SK-N-DZ (cell line): ENCODE measurements around the gene PPP1R2.

Experiments
- DNase-seq: peaks from one replicate; pipeline ENCODE4 v3.0.0-alpha.2; 2015; ENCODE audit warnings: low spot score

PPP1R2 gene

GRCh38 chr3:195566797-195567196, 23.7 kb upstream of the PPP1R2 start:
- no peak for DNase-seq

DNA sequence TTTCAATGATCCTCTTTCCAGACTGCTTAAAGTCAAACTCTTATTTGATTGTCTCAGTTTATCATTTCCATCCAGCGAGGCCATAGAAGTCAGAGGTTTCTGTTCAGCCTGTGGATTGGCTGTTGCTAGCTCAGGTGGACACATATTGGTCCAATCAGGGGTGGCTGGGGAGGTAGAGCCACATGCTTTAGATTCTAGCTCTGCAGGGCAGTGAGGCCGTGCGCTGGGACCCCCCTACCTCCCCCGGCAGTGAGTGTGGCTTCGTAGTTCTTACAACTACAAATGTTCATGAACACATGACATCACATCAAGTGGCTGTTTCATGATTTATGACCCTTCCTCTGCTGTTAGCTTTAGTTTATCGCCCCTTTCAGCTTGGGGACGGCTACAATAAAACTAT, 22.6 kb upstream of the PPP1R2 start:
- DNase-seq = peak; percentile 65

DNA sequence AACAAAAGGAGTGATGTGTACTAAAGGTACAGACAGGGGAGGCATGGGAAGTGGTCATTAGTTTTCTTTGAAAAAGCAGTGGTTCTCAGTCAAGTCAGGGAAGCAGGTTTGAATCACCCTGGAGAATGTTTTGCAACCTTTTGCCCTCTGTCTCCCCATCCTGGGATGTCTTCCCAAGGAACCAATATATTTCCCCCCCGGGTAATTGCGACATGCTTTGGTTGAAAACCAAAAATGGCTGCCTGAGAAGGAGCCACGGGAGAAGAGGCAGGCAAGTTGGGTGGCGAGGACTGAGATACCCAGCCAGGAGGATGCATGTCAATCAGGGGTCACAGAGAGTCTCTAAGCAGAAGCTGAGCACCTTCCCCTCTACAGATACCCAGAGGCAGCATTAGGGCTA, 20.2 kb upstream of the PPP1R2 start:
- DNase-seq = no peak

- DNase-seq = no peak
These were observed 16.7 kb upstream of the PPP1R2 start for GRCh38 chr3:195559723-195560409.

DNA sequence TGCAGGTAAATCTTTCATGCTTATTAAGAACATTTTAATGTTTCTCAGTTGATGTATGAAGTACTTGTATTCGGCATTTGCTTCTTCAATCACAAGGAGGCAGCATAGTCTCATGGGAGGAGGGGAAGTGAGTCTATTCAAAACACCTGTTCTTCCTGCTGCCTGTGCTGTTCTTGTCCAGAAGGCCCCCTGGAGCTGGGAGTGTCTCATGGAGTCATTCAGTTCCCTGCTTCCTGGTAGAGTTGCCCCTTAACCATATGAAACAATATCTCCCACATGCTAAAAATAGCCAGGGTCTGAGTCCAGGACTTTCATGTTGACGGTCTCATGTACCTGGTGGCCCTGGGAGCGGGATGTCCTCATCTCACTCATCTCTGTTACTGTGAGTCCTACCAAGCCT, 15.5 kb upstream of the PPP1R2 start:
- DNase-seq = peak; percentile 54

DNA sequence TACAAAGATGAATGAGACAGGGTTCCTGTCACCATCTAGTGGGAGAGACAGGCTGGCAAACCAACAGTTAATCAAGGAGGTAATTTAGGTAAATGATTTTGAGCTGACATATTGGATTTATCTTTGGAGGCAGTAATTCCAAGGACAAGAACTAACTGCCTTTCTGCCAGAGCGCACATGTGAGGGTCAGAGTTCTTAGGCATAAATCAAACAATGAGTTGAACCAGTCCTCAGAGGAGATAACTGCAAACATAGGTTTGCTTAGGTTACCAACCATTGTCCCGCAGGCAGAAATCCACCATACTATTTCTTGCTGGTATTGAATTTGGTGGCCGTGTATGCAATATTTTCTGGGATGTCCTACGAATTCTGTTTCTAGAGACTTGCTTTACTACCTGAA, 14.2 kb upstream of the PPP1R2 start:
- DNase-seq = no peak

- DNase-seq = no peak
These were observed 13.3 kb upstream of the PPP1R2 start for GRCh38 chr3:195556390-195556789.

DNA sequence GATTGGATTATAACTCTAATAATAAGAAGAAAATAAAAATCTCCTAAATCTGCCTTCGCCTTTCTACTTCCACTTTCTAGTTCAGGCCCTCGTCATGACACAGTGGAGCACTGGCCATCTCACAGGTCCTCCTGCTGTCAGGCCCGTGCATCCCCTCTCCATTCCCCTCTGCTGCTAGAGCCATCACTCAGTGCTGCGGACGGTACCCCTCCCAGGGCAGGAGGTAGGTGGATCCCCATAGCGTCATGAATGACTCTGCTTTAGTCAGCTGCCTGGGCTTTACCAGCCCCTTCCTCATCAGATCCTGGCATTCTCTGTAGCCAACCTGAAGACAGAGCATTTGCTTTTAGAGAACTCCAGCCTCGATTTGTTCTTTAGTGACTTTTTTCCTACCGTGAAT, 12.0 kb upstream of the PPP1R2 start:
- no peak for DNase-seq

GRCh38 chr3:195554458-195554857, 11.3 kb upstream of the PPP1R2 start:
- no peak for DNase-seq

DNA sequence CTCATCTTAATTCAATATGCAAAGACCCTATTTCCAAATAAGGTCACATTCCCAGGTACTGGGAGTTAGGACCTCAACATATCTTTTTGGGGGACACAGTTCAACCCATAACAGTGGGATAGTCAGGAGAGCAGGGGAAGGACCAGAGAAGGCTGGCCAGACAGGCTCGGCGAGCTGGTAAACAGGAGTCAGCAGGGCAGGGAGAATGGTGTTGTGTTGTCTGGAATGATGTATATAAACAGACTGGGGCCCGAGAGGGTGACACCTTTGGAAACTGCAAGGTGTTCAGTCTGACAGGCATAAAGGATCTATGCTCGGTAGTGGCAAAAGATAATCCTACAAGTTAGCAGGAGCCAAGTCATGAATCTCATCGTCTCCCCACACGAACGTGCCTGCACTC, 10.1 kb upstream of the PPP1R2 start:
- DNase-seq = no peak

DNA sequence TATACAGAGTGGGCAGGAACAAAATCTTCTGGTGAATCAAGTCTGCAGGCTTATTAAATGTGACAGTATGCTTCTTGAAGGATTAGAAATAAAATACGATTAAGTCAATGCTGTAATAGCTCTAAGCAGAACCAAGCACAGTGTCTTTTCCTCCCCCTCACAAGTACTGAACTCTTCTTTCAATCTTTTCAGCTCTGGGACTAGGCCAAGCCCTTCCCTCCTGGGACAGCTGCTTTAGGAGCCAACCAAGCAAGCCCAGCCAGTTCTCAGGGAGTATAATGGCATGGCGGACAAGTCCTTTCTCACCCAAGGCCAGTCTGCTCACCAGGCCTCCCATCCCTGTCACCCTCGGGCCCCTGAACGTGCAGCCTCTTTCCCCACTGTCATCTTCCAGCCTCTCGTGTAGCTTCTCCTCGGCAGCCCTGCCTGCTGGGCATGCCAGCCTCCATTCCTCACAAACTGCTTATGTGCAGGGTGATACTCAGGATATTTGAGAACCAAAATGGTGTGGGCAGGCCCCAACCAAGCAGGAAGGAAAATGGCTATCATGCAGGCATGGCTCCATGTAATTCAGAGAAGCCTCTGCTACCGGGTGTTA, 8.4 kb upstream of the PPP1R2 start:
- no peak for DNase-seq

- no peak for DNase-seq
These were observed 7.6 kb upstream of the PPP1R2 start for GRCh38 chr3:195550723-195551122.

- DNase-seq = no peak
These were observed 6.9 kb upstream of the PPP1R2 start for GRCh38 chr3:195549931-195550519.

DNA sequence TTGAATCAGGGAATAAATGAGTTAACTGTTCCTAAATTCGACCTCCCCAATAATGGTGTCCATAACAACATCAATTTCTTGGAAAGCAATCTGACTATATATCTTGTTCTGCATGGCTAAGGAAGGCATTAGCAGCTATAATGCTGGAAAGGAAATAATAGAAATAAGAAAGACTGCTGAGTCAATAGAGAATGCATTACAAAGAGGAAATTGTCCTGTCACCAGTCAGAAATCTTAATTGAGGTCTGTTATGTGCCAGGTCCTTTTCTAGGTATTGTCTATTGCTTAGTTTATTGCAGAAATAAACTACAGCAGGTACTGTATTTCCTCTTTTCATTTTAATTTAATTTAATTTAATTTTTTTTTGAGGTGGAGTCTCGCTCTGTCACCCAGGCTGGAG, 5.9 kb upstream of the PPP1R2 start:
- DNase-seq = no peak

GRCh38 chr3:195548501-195548900, 5.4 kb upstream of the PPP1R2 start:
- DNase-seq = no peak

GRCh38 chr3:195548006-195548405, 4.9 kb upstream of the PPP1R2 start:
- DNase-seq = no peak

GRCh38 chr3:195546130-195546560, 3.0 kb upstream of the PPP1R2 start:
- DNase-seq = no peak

- peak; percentile 58 for DNase-seq
These were observed 1.5 kb upstream of the PPP1R2 start for GRCh38 chr3:195544634-195545033.

- DNase-seq = no peak
These were observed 1.1 kb upstream of the PPP1R2 start for GRCh38 chr3:195544230-195544536.

DNA sequence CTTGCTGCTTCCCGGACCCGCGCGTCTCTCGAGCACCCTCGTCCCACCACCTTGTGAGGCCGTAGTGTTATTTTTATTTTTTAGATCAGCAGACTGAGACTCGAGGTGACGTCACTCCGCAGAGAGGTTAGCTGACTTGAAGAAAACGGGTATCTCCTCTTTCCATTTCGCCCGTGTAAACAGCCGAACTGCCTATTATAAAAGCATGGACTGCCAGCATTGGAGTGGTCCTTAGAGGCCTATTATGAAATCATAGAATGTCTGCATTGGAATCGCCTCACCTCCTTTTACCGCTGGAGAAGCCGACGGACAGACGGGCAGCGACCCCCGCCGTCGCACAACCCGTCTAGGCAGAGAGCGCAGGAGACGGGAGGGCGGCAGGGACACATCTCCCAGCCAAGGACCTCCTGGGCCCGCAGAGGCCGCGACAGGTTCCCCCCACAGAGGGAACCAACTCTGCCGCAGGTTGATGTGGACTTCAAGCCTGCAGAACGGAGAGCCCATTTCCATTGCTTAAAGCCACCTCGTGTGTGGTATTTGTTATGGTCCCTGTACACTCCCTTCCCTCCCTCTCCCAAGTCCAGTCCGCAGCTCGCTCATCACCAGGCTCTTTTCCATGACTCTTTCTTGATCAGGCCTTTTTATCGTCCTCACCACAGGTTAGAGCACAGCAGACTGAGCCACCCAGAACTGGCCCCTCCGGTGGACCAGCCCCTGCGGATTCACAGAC, 540 bp upstream of the PPP1R2 start:
- DNase-seq = peak; percentile 82

- no peak for DNase-seq
These were observed 818 bp downstream of the PPP1R2 start for GRCh38 chr3:195542316-195542697.

GRCh38 chr3:195540511-195540910, 2.6 kb downstream of the PPP1R2 start:
- no peak for DNase-seq

- no peak for DNase-seq
These were observed 3.1 kb downstream of the PPP1R2 start for GRCh38 chr3:195540027-195540426.
